ENCODE results near the gene IMPA2.

GRCh38 chr18:12015416-12016062 is 34.2 kb downstream of the IMPA2 start:
- no peak for TF ChIP-seq CTCF (IDR thresholded peaks at IDR 0.05)
- TF ChIP-seq POLR2A (IDR thresholded peaks at IDR 0.05): peak in 1 of 3 donors; percentile 7

Measured in body of pancreas (tissue), 4 donors.